SU-DHL-6 (cell line): ENCODE measurements around the gene CASP10.

Experiments
- H2AFZ ChIP-seq: fragments of 200-600 bp; sonication (generic); 2 replicates; pipeline ENCODE4 v1.6.1; 2014; ENCODE audit warnings: low read depth, mild to moderate bottlenecking, moderate library complexity, mixed read lengths, antibody characterized with exemption, low read length; ENCODE audit not compliant: severe bottlenecking
- H3F3A ChIP-seq: fragments of 200-600 bp; shearing (Covaris generic); 2 replicates; pipeline ENCODE4 v1.6.0; 2016; ENCODE audit warnings: antibody characterized with exemption, mild to moderate bottlenecking; ENCODE audit not compliant: insufficient read depth
- H3K27ac ChIP-seq: fragments of 200-600 bp; sonication (generic); 2 replicates; pipeline ENCODE4 v1.5.1; 2016; ENCODE audit warnings: low read depth, mild to moderate bottlenecking, low read length, moderate library complexity, mixed read lengths
- H3K27me3 ChIP-seq: fragments of 200-600 bp; sonication (generic), shearing (Covaris generic); 2 replicates; pipeline ENCODE4 v1.6.0; 2014; ENCODE audit warnings: mild to moderate bottlenecking, low read length
- H3K36me3 ChIP-seq: fragments of 200-600 bp; sonication (generic); 2 replicates; pipeline ENCODE4 v1.6.1; 2014; ENCODE audit warnings: mild to moderate bottlenecking, low read length, mixed read lengths
- H3K4me2 ChIP-seq: fragments of 300-600, 200-600 bp; shearing (Covaris generic), sonication (generic); 2 replicates; pipeline ENCODE4 v1.6.0; 2014; ENCODE audit warnings: low read length, low read depth, mild to moderate bottlenecking; ENCODE audit not compliant: poor library complexity, severe bottlenecking
- H3K4me3 ChIP-seq: fragments of 200-600 bp; sonication (generic); 2 replicates; pipeline ENCODE4 v1.5.1; 2014; ENCODE audit warnings: antibody characterized with exemption, low read length, mild to moderate bottlenecking, mixed read lengths; ENCODE audit not compliant: insufficient read depth, poor library complexity, severe bottlenecking
- H3K79me2 ChIP-seq: fragments of 200-600 bp; sonication (generic); 2 replicates; pipeline ENCODE4 v1.6.1; 2014; ENCODE audit warnings: mild to moderate bottlenecking, low read length, moderate library complexity; ENCODE audit not compliant: insufficient read depth
- H3K9ac ChIP-seq: fragments of 200-600 bp; sonication (generic); 2 replicates; pipeline ENCODE4 v1.7.0; 2014; ENCODE audit warnings: mild to moderate bottlenecking, low read length
- H3K9me2 ChIP-seq: fragments of 200-600 bp; sonication (generic); replicated peaks from 2 replicates; pipeline ENCODE4 v1.6.1; 2014; ENCODE audit warnings: low read length; ENCODE audit not compliant: insufficient read depth
- H3K9me3 ChIP-seq: fragments of 200-600 bp; sonication (generic); 2 replicates; pipeline ENCODE4 v1.6.1; 2014; ENCODE audit warnings: low read length, mixed read lengths; ENCODE audit not compliant: insufficient read depth
- H4K20me1 ChIP-seq: fragments of 200-600 bp; sonication (generic); 2 replicates; pipeline ENCODE4 v1.6.1; 2014; ENCODE audit warnings: low read depth, mild to moderate bottlenecking, antibody characterized with exemption, low read length, moderate library complexity, mixed read lengths
- EZH2phosphoT487 ChIP-seq: fragments of 200-600 bp; sonication (generic), shearing (Covaris generic); conservative IDR thresholded peaks from 2 replicates; pipeline ENCODE4 v1.6.1; 2018; ENCODE audit warnings: mild to moderate bottlenecking, antibody characterized with exemption, low read length, moderate library complexity, mixed read lengths
- TF ChIP-seq, protein P1 (sequence below): fragments of 200-600 bp; sonication (generic); IDR thresholded peaks from one replicate; pipeline ENCODE4 v1.5.1; 2017; ENCODE audit warnings: antibody characterized with exemption, mild to moderate bottlenecking, low read length, moderate library complexity; ENCODE audit not compliant: insufficient read depth, poor library complexity, severe bottlenecking

The CASP10 gene

DNA sequence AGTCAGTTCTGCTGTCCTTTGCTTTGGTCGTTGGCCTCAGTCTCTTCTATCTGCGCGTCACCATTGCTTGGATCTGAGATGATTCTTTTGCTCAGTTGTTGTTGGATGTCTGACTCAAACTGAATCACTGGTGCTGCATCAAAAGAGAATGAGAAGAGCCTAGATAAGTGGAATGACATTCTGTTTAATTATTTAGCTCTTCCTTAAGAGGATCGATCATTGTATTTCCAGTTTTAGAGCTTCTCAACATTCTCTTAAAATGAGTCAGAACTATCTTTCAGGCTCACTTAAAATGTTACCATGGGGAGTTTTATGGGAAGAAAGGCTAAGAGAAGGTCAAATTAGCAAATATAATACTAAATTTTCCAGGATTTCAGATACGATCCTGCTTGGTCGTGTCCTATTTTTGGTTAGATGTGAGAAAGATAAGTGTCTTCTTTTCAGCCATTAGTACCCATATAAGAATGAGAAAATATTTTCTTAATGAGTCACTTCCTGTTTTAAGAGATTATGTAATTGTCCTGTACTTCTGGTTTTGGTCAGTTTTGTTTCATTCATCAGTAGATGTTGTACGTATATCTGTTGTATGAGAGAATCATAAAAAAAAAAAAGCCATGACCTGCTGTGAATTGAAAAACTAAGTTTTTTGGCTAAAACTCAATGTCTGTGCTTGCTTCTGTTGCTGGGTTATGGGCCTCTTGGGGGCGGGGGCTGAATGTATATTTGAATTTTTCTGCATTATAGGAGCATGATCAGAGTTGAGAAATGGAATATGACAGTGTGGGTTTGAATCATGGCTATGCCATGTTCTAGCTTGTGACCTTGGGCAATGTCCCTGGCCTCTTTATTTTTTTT lies 31.6 kb upstream of the CASP10 start:
- H3K27ac ChIP-seq, result no peak overlapping the region
- H3F3A ChIP-seq, result no peaks in the 10 kb centered on the region
- no peaks in the 10 kb centered on the region for H3K36me3 ChIP-seq
- no peak overlapping the region for H3K9ac ChIP-seq
- H3K9me2 ChIP-seq, result no peaks in the 10 kb centered on the region
- H2AFZ ChIP-seq, result no peak overlapping the region
- no peak overlapping the region for H3K4me3 ChIP-seq
- no peaks in the 10 kb centered on the region for H3K9me3 ChIP-seq
- no peak overlapping the region for H3K4me2 ChIP-seq
- no peaks in the 10 kb centered on the region for H3K79me2 ChIP-seq
- no peak for TF ChIP-seq EZH2phosphoT487
- TF ChIP-seq, protein P1, sequence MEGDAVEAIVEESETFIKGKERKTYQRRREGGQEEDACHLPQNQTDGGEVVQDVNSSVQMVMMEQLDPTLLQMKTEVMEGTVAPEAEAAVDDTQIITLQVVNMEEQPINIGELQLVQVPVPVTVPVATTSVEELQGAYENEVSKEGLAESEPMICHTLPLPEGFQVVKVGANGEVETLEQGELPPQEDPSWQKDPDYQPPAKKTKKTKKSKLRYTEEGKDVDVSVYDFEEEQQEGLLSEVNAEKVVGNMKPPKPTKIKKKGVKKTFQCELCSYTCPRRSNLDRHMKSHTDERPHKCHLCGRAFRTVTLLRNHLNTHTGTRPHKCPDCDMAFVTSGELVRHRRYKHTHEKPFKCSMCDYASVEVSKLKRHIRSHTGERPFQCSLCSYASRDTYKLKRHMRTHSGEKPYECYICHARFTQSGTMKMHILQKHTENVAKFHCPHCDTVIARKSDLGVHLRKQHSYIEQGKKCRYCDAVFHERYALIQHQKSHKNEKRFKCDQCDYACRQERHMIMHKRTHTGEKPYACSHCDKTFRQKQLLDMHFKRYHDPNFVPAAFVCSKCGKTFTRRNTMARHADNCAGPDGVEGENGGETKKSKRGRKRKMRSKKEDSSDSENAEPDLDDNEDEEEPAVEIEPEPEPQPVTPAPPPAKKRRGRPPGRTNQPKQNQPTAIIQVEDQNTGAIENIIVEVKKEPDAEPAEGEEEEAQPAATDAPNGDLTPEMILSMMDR, result no peak
- H4K20me1 ChIP-seq, result no peaks in the 10 kb centered on the region
- no peaks in the 10 kb centered on the region for H3K27me3 ChIP-seq

DNA sequence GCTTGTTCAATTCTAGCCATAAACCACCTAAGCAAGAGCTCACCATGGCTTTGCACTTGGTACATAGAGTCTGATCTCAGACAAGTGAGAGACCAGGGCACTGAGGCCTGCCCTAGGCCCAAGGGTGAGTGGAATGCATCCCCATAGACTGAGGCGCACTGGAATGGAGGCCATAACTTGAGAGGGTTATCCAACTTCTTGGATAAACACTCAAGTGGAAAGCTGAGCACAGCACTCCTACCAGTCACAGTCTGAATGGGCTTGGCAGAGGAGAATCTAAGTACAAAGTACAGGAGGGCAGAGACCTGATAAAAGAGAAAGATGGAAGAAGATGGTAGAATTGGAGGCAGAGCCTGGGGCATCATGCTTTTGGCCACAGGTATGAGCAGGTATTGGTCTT lies 30.4 kb upstream of the CASP10 start:
- Histone ChIP-seq H3K36me3 (no peaks in the 10 kb centered on the region), H3K4me2 (no peak overlapping the region), H2AFZ (no peak overlapping the region), H3K4me3 (no peak overlapping the region), H3K27ac (no peak overlapping the region), H3K79me2 (no peaks in the 10 kb centered on the region), H3K9me3 (no peaks in the 10 kb centered on the region), H3K27me3 (no peaks in the 10 kb centered on the region), H3K9ac (no peak overlapping the region), H3K9me2 (no peaks in the 10 kb centered on the region), H3F3A (no peaks in the 10 kb centered on the region), H4K20me1 (no peaks in the 10 kb centered on the region)
- TF ChIP-seq, protein P1, result no peak
- no peak for TF ChIP-seq EZH2phosphoT487

DNA sequence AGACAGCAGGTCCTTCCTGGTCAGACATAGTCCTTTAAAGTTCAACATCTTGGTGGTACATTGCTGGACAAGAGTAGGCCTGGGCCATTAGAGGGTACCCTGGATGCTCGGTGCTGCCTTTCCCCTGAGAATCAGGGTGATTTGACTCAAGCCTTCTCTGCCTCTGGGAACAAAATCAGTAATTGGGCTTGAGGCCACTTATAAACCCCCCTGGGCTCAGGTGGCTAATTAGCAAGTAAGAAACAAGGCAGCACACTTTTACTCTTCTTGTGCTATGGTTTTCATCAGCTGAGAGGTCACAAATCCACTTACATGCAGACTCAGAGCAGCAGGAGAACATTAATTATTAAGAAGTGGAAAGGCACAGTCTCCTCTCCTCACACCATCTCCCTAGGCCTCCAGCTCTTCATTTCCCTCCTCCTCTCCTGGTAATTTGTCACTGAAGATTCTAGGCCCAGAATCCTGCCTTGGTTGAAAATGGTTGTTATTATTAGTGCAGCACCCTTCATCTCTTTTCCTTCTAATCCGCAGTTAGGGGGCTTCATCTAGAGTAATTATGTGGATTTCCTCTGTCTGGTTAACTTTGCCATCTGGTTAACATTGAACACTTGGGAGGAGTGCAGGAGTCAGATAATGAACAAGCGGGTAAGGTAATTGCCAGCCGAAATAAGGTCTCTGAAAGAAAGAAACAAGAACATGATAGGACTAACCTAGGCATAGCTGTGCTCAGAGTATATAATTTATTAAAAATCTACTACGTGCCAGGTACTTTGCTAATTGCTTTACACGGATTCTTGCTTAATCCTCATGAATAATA lies 29.7 kb upstream of the CASP10 start:
- H3K36me3 ChIP-seq, result no peaks in the 10 kb centered on the region
- H3K9me2 ChIP-seq, result no peaks in the 10 kb centered on the region
- H3K4me2 ChIP-seq, result no peak overlapping the region
- no peak overlapping the region for H2AFZ ChIP-seq
- no peak for TF ChIP-seq EZH2phosphoT487
- no peak overlapping the region for H3K4me3 ChIP-seq
- no peak overlapping the region for H3K27ac ChIP-seq
- no peaks in the 10 kb centered on the region for H3F3A ChIP-seq
- no peaks in the 10 kb centered on the region for H3K79me2 ChIP-seq
- no peak overlapping the region for H3K9ac ChIP-seq
- no peaks in the 10 kb centered on the region for H3K9me3 ChIP-seq
- no peaks in the 10 kb centered on the region for H4K20me1 ChIP-seq
- H3K27me3 ChIP-seq, result no peaks in the 10 kb centered on the region
